ENCODE measurements around the gene MMP25. TPM values are rescaled to one million over a fixed set of nuclear protein-coding genes. Genes with fewer than 3 reads are reported as not detected.

The MMP25 gene
- total RNA-seq, 1 experiment from 2014 or later = 49.0 TPM

- ATAC-seq (peak; percentile 33), DNase-seq (ENCODE audit: low spot score) (peak; percentile 75)
- H3K9me3 Mint-ChIP-seq = no peaks in the 10 kb centered on the region
- H3K27ac Mint-ChIP-seq = peak within 1 kb of the TSS; percentile 99
- H3K27me3 Mint-ChIP-seq (ENCODE audit: low read depth) = no peaks in the 10 kb centered on the region
- peaks cover 19% of the 10 kb centered on the region for H3K36me3 Mint-ChIP-seq
- peak within 1 kb of the TSS; percentile 93 for H3K4me3 Mint-ChIP-seq
- peaks cover 65% of the 10 kb centered on the region for H3K4me1 Mint-ChIP-seq
- CTCF ChIA-PET = interaction anchor here (0.6 to 8.5 kb wide), 29 partner anchors 9 to 950 kb away, joined by 3 to 68 read pairs (median 4); partner anchors contain the start of genes CLDN6, KREMEN2, RAB26 and THOC6
- POLR2A ChIA-PET = interaction anchor here (0.6 to 3.4 kb wide), 34 partner anchors 8 to 1155 kb away, joined by 3 to 29 read pairs (median 5); partner anchors contain the start of genes CLDN9, CREBBP, HCFC1R1 and THOC6
- TF ChIP-seq ZNF396 (CRISPR knock-in tag; IDR thresholded peaks at IDR 0.05; ENCODE audit: borderline replicate concordance) (no peak), GTF2I (CRISPR knock-in tag; conservative IDR thresholded peaks at IDR 0.05) (no peak), ZNF219 (CRISPR knock-in tag; IDR thresholded peaks at IDR 0.05; ENCODE audit: borderline replicate concordance) (no peak), SP1 (CRISPR knock-in tag; conservative IDR thresholded peaks at IDR 0.05) (peak; percentile 73), SOX15 (CRISPR knock-in tag; IDR thresholded peaks at IDR 0.05) (no peak), ZNF423 (CRISPR knock-in tag; IDR thresholded peaks at IDR 0.05) (peak; percentile 46; the same call in 1 of the 2 replicates), ZNF263 (CRISPR knock-in tag; IDR thresholded peaks at IDR 0.05; ENCODE audit: low read depth) (no peak), IRF1 (CRISPR knock-in tag; IDR thresholded peaks at IDR 0.05) (peak; percentile 64; the same call in 1 of the 2 replicates), MYBL2 (CRISPR knock-in tag; IDR thresholded peaks at IDR 0.05) (0 out of 2 replicates have a peak, but pooled peaks have one; percentile 13), CREM (CRISPR knock-in tag; IDR thresholded peaks at IDR 0.05) (no peak), ATF2 (CRISPR knock-in tag; IDR thresholded peaks at IDR 0.05; ENCODE audit: borderline replicate concordance, low read depth) (no peak), MAX (CRISPR knock-in tag; IDR thresholded peaks at IDR 0.05) (no peak; the same call in 1 of the 2 replicates), TP53 (CRISPR knock-in tag; IDR thresholded peaks at IDR 0.05) (no peak; the same call in 1 of the 2 replicates), MXD4 (CRISPR knock-in tag; IDR thresholded peaks at IDR 0.05; ENCODE audit: borderline replicate concordance) (no peak), ZNF232 (CRISPR knock-in tag; IDR thresholded peaks at IDR 0.05) (0 out of 2 replicates have a peak, but pooled peaks have one; percentile 26), EMX1 (CRISPR knock-in tag; IDR thresholded peaks at IDR 0.05) (no peak), TEAD4 (CRISPR knock-in tag; IDR thresholded peaks at IDR 0.05) (no peak), SMAD3 (CRISPR knock-in tag; IDR thresholded peaks at IDR 0.05; ENCODE audit: borderline replicate concordance) (0 out of 2 replicates have a peak, but pooled peaks have one; percentile 54), USF1 (CRISPR knock-in tag; IDR thresholded peaks at IDR 0.05) (no peak; the same call in none of the 2 replicates), ZNF416 (CRISPR knock-in tag; IDR thresholded peaks at IDR 0.05) (0 out of 2 replicates have a peak, but pooled peaks have one; percentile 9), JUN (CRISPR knock-in tag; IDR thresholded peaks at IDR 0.05) (peak; percentile 61), ZNF317 (CRISPR knock-in tag; IDR thresholded peaks at IDR 0.05; ENCODE audit: borderline replicate concordance, low read depth) (no peak), ATF3 (CRISPR knock-in tag; conservative IDR thresholded peaks at IDR 0.05) (no peak), ATF1 (CRISPR knock-in tag; IDR thresholded peaks at IDR 0.05) (no peak; the same call in 1 of the 2 replicates)
- TF ChIP-seq, protein P1, sequence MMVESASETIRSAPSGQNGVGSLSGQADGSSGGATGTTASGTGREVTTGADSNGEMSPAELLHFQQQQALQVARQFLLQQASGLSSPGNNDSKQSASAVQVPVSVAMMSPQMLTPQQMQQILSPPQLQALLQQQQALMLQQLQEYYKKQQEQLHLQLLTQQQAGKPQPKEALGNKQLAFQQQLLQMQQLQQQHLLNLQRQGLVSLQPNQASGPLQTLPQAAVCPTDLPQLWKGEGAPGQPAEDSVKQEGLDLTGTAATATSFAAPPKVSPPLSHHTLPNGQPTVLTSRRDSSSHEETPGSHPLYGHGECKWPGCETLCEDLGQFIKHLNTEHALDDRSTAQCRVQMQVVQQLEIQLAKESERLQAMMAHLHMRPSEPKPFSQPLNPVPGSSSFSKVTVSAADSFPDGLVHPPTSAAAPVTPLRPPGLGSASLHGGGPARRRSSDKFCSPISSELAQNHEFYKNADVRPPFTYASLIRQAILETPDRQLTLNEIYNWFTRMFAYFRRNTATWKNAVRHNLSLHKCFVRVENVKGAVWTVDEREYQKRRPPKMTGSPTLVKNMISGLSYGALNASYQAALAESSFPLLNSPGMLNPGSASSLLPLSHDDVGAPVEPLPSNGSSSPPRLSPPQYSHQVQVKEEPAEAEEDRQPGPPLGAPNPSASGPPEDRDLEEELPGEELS (CRISPR knock-in tag; IDR thresholded peaks at IDR 0.05) = peak; percentile 59; the same call in 1 of the 2 replicates
- TF ChIP-seq, protein P2, sequence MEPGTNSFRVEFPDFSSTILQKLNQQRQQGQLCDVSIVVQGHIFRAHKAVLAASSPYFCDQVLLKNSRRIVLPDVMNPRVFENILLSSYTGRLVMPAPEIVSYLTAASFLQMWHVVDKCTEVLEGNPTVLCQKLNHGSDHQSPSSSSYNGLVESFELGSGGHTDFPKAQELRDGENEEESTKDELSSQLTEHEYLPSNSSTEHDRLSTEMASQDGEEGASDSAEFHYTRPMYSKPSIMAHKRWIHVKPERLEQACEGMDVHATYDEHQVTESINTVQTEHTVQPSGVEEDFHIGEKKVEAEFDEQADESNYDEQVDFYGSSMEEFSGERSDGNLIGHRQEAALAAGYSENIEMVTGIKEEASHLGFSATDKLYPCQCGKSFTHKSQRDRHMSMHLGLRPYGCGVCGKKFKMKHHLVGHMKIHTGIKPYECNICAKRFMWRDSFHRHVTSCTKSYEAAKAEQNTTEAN (CRISPR knock-in tag; IDR thresholded peaks at IDR 0.05) = 0 out of 2 replicates have a peak, but pooled peaks have one; percentile 18
- TF ChIP-seq, protein P3, sequence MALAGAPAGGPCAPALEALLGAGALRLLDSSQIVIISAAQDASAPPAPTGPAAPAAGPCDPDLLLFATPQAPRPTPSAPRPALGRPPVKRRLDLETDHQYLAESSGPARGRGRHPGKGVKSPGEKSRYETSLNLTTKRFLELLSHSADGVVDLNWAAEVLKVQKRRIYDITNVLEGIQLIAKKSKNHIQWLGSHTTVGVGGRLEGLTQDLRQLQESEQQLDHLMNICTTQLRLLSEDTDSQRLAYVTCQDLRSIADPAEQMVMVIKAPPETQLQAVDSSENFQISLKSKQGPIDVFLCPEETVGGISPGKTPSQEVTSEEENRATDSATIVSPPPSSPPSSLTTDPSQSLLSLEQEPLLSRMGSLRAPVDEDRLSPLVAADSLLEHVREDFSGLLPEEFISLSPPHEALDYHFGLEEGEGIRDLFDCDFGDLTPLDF (CRISPR knock-in tag; IDR thresholded peaks at IDR 0.05) = no peak
These were observed 52.4 kb downstream of the MMP25 start, which contains the start of gene ZSCAN10 for GRCh38 chr16:3098459-3099394. ZSCAN10 (minus strand) TSS chr16:3099294; CDS start chr16:3092937, 6,357 bp downstream.

All from WTC11 (cell line).